Measurements from ENCODE around the gene FBLN1. TPM values are rescaled to one million over a fixed set of nuclear protein-coding genes. Genes with fewer than 3 reads are reported as not detected.

FBLN1 gene
- total and polyA plus RNA-seq, 2 donors (not counting 3 experiments of a cell fraction or from before 2014, with no cell fraction given): 1.2 to 4.0 TPM

- Histone ChIP-seq H4K20me1 (replicated peaks; ENCODE audit: control insufficient read depth, extremely low read depth, insufficient read depth, low read length) (no peaks in the 10 kb centered on the region), H2AFZ (ENCODE audit: low read depth, low read length) (no peak overlapping the region), H3K79me2 (ENCODE audit: control insufficient read depth, insufficient read depth, low read length) (no peaks in the 10 kb centered on the region), H3K4me1 (ENCODE audit: control insufficient read depth, extremely low read depth, insufficient read depth, low read length) (no peaks in the 10 kb centered on the region), H3K9ac (replicated peaks; ENCODE audit: extremely low read depth, insufficient read depth, low read length) (no peak overlapping the region), H3K4me2 (ENCODE audit: insufficient read depth, low read length) (no peak overlapping the region), H3K36me3 (ENCODE audit: control insufficient read depth in 2 of 2, extremely low read depth in 1 of 2, insufficient read depth in 2 of 2, low read length in 2 of 2) (no peaks in the 10 kb centered on the region), H3K9me1 (replicated peaks; ENCODE audit: control insufficient read depth, extremely low read depth, insufficient read depth, low read length) (no peaks in the 10 kb centered on the region), H3K27ac (ENCODE audit: insufficient read depth, low read depth, low read length) (no peak overlapping the region), H3K9me3 (replicated peaks; ENCODE audit: control insufficient read depth, insufficient read depth, low read length) (no peaks in the 10 kb centered on the region), H3K4me3 (replicated peaks in 1 of 3; ENCODE audit: insufficient read depth in 1 of 3, low read depth in 1 of 3, low read length in 3 of 3) (no peak overlapping the region), H3K27me3 (ENCODE audit: control insufficient read depth in 2 of 2, insufficient read depth in 2 of 2, low read length in 2 of 2) (no peaks in the 10 kb centered on the region)
- no peak for DNase-seq (ENCODE audit: low read depth, low spot score)
- no peak for TF ChIP-seq CTCF (IDR thresholded peaks at IDR 0.05; ENCODE audit: extremely low read depth in 1 of 2, insufficient read depth in 1 of 2, low read depth in 1 of 2, low read length in 2 of 2)
- TF ChIP-seq MYC (IDR thresholded peaks at IDR 0.05; ENCODE audit: low read depth, low read length): no peak
- TF ChIP-seq, protein P1, sequence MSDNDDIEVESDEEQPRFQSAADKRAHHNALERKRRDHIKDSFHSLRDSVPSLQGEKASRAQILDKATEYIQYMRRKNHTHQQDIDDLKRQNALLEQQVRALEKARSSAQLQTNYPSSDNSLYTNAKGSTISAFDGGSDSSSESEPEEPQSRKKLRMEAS (IDR thresholded peaks at IDR 0.05; ENCODE audit: insufficient read depth, insufficient read length): no peak
- no peak for TF ChIP-seq POLR2AphosphoS5 (IDR thresholded peaks at IDR 0.05; ENCODE audit: insufficient read depth, low read depth, low read length)
- TF ChIP-seq POLR2A (IDR thresholded peaks at IDR 0.05; ENCODE audit: low read depth, low read length): no peak
- no peak for TF ChIP-seq GATA2 (IDR thresholded peaks at IDR 0.05; ENCODE audit: insufficient read depth, insufficient read length, low read depth, low read length)
- no peak for TF ChIP-seq FOS (IDR thresholded peaks at IDR 0.05; ENCODE audit: borderline replicate concordance, insufficient read depth, low read length)
- TF ChIP-seq EZH2 (IDR thresholded peaks at IDR 0.05; ENCODE audit: borderline replicate concordance, low read depth, low read length, severe bottlenecking): no peak
- no peak for TF ChIP-seq JUN (IDR thresholded peaks at IDR 0.05; ENCODE audit: borderline replicate concordance, insufficient read depth, insufficient read length, low read depth)
- FAIRE-seq: no peak
- BruUV-seq (replicated peaks): no TSS peak
- POLR2A ChIA-PET: no interaction called here
- dilution Hi-C loops (cut with MboI; ENCODE audit: extremely low pct_ligation_motif_present, low sequenced_read_pairs): no loop called here
- intact Hi-C loops (cut with micrococcal nuclease): no loop called here
- CTCF ChIA-PET: no interaction called here
These were observed 27.4 kb downstream of the FBLN1 start for GRCh38 chr22:45529971-45530575.

All from endothelial cell of umbilical vein (primary cell).